Activated naive CD4-positive, alpha-beta T cell treated with anti-CD3 and anti-CD28 coated beads for 36 hours (primary cell): ENCODE data around the gene USP48. TPM values are rescaled to one million over a fixed set of nuclear protein-coding genes. Genes with fewer than 3 reads are reported as not detected.

ENCODE experiments used
- CTCF ChIA-PET: fragments of 350-600 bp; sonication (Branson Sonifier 250); formaldehyde crosslinking; loops from one replicate; lab custom pipeline; 2021; ENCODE audit warnings: antibody characterized with exemption; lab: Charles Lee
- DNase-seq: peaks from one replicate; pipeline ENCODE4 v3.0.0-alpha.2; 2020
- H3K27ac Mint-ChIP-seq: one replicate; pipeline ENCODE4 v1.8.0; 2021; ENCODE audit warnings: mild to moderate bottlenecking, mixed read lengths
- H3K27me3 Mint-ChIP-seq: one replicate; pipeline ENCODE4 v1.8.0; 2021; ENCODE audit warnings: low read depth, mixed read lengths
- H3K36me3 Mint-ChIP-seq: one replicate; pipeline ENCODE4 v1.8.0; 2021; ENCODE audit warnings: low read depth, mixed read lengths
- H3K4me1 Mint-ChIP-seq: one replicate; pipeline ENCODE4 v1.8.0; 2021; ENCODE audit warnings: low read depth, mixed read lengths
- H3K4me3 Mint-ChIP-seq: one replicate; pipeline ENCODE4 v1.8.0; 2021; ENCODE audit warnings: mild to moderate bottlenecking, moderate library complexity, mixed read lengths
- H3K9me3 Mint-ChIP-seq: one replicate; pipeline ENCODE4 v1.8.0; 2021; ENCODE audit warnings: mixed read lengths
- intact Hi-C: fragments of 100-400 bp; cut with micrococcal nuclease; formaldehyde crosslinking; loops from one replicate; pipeline ENCODE4 v1.15.1; 2023
- total RNA-seq, 2 experiments: library from RNA; stranded (reverse); gene quantifications; one replicate each; pipeline ENCODE4 v1.2.3, GENCODE V29; 2021

Gene USP48
- total RNA-seq, 2 experiments from 2014 or later: 89.9 to 93.4 TPM

DNA sequence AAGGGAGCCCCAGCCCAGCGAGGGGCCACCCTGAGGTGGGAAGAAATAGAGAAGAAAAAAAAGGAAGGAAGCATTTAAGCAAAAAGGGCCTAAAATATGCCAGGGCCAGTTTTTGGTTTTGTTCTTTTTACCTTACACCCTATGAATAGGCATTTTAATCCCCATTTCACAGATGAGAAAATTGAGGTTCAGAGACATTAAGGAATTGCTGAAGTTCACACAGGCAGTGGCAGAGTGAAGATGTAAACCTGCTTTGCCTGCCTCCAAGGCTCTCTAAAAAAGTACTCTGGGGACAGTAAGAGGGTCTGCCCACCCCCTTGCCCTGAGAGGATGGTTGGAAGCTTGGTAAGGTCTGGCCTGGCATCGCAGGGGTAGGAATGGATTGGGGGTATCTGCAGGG is 133.6 kb downstream of the USP48 start:
- H3K4me3 Mint-ChIP-seq: no peak overlapping the region
- intact Hi-C loops: no loop called here
- H3K9me3 Mint-ChIP-seq: no peaks in the 10 kb centered on the region
- no peaks in the 10 kb centered on the region for H3K36me3 Mint-ChIP-seq
- peaks cover 14% of the 10 kb centered on the region for H3K4me1 Mint-ChIP-seq
- no peak overlapping the region for H3K27ac Mint-ChIP-seq
- H3K27me3 Mint-ChIP-seq: peaks cover 19% of the 10 kb centered on the region
- DNase-seq: no peak
- CTCF ChIA-PET: no interaction called here

DNA sequence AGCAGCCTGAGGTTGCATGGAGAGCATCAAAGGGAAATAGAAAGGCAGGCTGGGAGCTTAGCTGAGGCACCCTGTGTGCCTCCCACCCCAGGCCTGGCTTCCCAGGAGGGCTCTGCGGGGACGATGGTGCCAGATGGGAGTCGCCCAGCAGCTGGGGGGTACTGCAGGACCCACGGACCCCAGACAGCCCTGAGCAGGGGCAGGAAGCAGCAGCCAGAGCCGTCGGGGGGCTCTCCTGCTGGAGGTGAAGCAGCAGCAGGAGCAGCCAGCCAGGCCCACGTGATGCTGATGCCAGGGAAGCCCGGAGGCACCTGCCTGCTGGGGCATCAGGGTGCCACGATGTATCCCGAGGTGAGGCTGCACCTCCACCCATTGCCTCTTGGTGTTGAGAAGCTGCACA is 134.2 kb downstream of the USP48 start:
- intact Hi-C loops: no loop called here
- Mint-ChIP-seq H3K27me3 (peaks cover 19% of the 10 kb centered on the region), H3K27ac (no peak overlapping the region), H3K9me3 (no peaks in the 10 kb centered on the region), H3K36me3 (no peaks in the 10 kb centered on the region), H3K4me3 (no peak overlapping the region), H3K4me1 (peaks cover 14% of the 10 kb centered on the region)
- no peak for DNase-seq
- CTCF ChIA-PET: no interaction called here

DNA sequence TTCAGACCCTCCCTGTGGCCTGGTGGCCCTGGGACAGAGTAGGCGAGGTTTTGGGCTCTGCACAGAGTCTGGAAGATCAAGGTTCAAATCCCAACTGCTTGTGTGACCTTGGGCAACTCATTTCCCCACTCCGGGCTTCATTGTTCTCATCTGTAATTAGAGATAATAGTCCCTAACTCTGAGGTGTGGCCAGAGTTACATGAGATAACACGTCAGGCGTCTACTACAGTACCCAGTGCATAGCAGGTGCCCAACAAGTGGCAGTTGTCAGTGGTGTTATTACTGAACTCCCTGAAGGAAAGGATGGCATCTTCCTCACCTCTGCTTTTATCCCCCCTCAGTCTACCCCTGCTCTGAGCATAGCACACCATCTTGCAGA is 134.6 kb downstream of the USP48 start:
- CTCF ChIA-PET: no interaction called here
- Mint-ChIP-seq H3K27ac (no peak overlapping the region), H3K36me3 (no peaks in the 10 kb centered on the region), H3K27me3 (peaks cover 22% of the 10 kb centered on the region), H3K4me1 (peaks cover 14% of the 10 kb centered on the region), H3K4me3 (no peak overlapping the region), H3K9me3 (no peaks in the 10 kb centered on the region)
- DNase-seq: no peak
- intact Hi-C loops: no loop called here

GRCh38 chr1:21647431-21648351 is 135.3 kb downstream of the USP48 start:
- Mint-ChIP-seq H3K36me3 (no peaks in the 10 kb centered on the region), H3K4me3 (no peak overlapping the region), H3K4me1 (peaks cover 14% of the 10 kb centered on the region), H3K27ac (no peak overlapping the region), H3K27me3 (peaks cover 22% of the 10 kb centered on the region), H3K9me3 (no peaks in the 10 kb centered on the region)
- peak; percentile 62 for DNase-seq
- CTCF ChIA-PET: no interaction called here
- intact Hi-C loops: no loop called here

GRCh38 chr1:21645550-21645949 is 137.4 kb downstream of the USP48 start:
- Mint-ChIP-seq H3K4me3 (no peak overlapping the region), H3K4me1 (peaks cover 2% of the 10 kb centered on the region), H3K27me3 (peaks cover 14% of the 10 kb centered on the region), H3K36me3 (no peaks in the 10 kb centered on the region), H3K9me3 (no peaks in the 10 kb centered on the region), H3K27ac (no peak overlapping the region)
- intact Hi-C loops: no loop called here
- CTCF ChIA-PET: no interaction called here
- no peak for DNase-seq

DNA sequence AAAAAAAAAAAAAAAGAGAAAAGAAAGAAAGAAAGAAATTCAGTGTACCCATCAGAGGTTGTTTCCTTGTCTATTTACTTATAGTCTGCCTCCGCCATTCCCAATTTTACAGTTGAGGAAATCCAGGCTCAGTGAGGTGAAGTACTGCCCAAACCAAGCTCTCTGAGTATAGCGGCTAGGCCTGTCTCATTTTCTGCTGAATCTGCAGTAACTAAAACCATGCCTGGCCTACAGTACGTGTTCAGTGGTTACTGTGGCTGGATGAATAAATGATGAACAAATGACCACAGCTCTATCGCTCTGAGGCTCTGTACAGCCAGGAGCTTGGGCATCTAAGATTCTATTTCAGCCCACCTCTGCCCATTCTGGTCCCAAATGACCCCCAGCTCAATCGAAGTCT is 138.0 kb downstream of the USP48 start:
- CTCF ChIA-PET: no interaction called here
- Mint-ChIP-seq H3K4me1 (no peaks in the 10 kb centered on the region), H3K9me3 (no peaks in the 10 kb centered on the region), H3K36me3 (no peaks in the 10 kb centered on the region), H3K27ac (no peak overlapping the region), H3K27me3 (peaks cover 14% of the 10 kb centered on the region), H3K4me3 (no peak overlapping the region)
- intact Hi-C loops: no loop called here
- DNase-seq: no peak

GRCh38 chr1:21644348-21644747 is 138.6 kb downstream of the USP48 start:
- peak overlapping the region; percentile 12 for H3K27ac Mint-ChIP-seq
- H3K9me3 Mint-ChIP-seq: no peaks in the 10 kb centered on the region
- DNase-seq: no peak
- intact Hi-C loops: no loop called here
- CTCF ChIA-PET: interaction anchor here (0.8 kb wide), 1 partner anchor 14 kb away, joined by 3 read pairs; no protein-coding TSS in a partner anchor
- peaks cover 14% of the 10 kb centered on the region for H3K27me3 Mint-ChIP-seq
- no peaks in the 10 kb centered on the region for H3K36me3 Mint-ChIP-seq
- H3K4me1 Mint-ChIP-seq: no peaks in the 10 kb centered on the region
- no peak overlapping the region for H3K4me3 Mint-ChIP-seq

- CTCF ChIA-PET: interaction anchor here (0.8 kb wide), 1 partner anchor 15 kb away, joined by 3 read pairs; no protein-coding TSS in a partner anchor
- no peaks in the 10 kb centered on the region for H3K36me3 Mint-ChIP-seq
Measured at GRCh38 chr1:21643624-21644023, 139.3 kb downstream of the USP48 start.

DNA sequence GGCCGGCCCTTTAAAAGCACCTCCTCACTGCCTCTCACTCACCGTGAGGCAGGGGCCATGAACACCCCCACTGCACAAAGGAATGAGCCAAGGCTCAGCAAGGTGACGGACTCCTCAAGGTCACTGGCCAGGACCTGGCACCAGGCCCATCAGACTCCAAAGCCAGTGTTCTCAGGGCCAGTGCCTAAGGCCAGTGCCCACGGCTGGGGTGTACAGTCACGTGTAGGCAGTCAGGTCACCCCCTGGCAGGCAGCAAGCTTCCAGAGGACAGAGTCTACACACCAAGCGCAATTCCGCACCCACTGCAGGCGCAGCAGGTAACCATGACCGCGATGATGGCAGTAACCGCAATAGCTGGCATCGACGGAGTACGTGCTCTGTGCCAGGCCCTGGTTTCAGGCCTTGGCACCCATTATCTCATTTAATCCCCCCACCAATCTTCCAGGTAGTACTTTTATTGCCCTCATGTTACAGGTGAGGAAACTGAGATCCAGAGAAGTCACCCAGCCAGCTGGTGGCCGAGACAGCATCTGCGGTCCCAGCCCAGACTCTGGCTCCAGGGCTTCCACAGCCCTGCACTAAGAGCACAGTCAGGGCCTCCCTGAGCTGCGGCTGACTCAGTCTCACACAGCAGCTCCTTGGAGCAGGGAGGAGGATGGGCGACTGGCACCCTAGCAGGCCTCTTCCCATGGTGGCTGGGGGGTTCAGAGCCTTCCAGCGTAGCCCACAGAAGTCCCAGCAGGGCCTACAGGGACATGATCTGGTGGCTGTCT is 140.8 kb downstream of the USP48 start:
- H3K4me3 Mint-ChIP-seq: no peak overlapping the region
- intact Hi-C loops: no loop called here
- no peaks in the 10 kb centered on the region for H3K9me3 Mint-ChIP-seq
- no peaks in the 10 kb centered on the region for H3K36me3 Mint-ChIP-seq
- no peak for DNase-seq
- peaks cover 8% of the 10 kb centered on the region for H3K4me1 Mint-ChIP-seq
- CTCF ChIA-PET: no interaction called here
- no peak overlapping the region for H3K27ac Mint-ChIP-seq
- H3K27me3 Mint-ChIP-seq: peaks cover 14% of the 10 kb centered on the region

More at GRCh38 chr1:21643624-21644023, 139.3 kb downstream of the USP48 start:
- intact Hi-C loops: no loop called here
- Mint-ChIP-seq H3K4me1 (peaks cover 2% of the 10 kb centered on the region), H3K4me3 (no peak overlapping the region), H3K9me3 (no peaks in the 10 kb centered on the region), H3K27me3 (peaks cover 14% of the 10 kb centered on the region), H3K27ac (no peak overlapping the region)
- DNase-seq: no peak

- H3K27me3 Mint-ChIP-seq: peaks cover 8% of the 10 kb centered on the region
- H3K4me3 Mint-ChIP-seq: no peak overlapping the region
- H3K27ac Mint-ChIP-seq: no peak overlapping the region
- DNase-seq: no peak
- intact Hi-C loops: no loop called here
- no peaks in the 10 kb centered on the region for H3K36me3 Mint-ChIP-seq
- H3K9me3 Mint-ChIP-seq: no peaks in the 10 kb centered on the region
- CTCF ChIA-PET: interaction anchor here (1.3 kb wide), 1 partner anchor 18 kb away, joined by 3 read pairs; no protein-coding TSS in a partner anchor
- H3K4me1 Mint-ChIP-seq: peaks cover 8% of the 10 kb centered on the region
Measured at GRCh38 chr1:21641537-21641936, 141.4 kb downstream of the USP48 start.

DNA sequence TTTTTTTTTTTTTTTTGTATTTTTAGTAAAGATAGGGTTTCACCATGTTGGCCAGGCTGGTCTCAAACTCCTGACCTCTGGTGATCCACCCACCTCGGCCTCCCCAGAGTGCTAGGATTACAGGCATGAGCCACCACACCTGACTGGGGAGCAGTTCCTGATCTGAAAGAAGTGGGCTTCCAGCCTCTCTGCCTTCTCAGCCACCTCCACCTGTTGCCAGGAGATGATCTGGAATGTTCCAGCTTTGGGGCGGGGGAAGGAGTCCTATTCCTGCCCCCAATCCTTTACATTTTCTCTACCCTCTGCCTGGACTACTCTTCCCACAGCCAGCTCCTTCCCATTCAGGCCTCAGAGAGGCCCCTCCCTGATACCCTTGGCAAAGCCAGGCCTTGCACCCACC is 141.9 kb downstream of the USP48 start:
- H3K36me3 Mint-ChIP-seq: no peaks in the 10 kb centered on the region
- DNase-seq: no peak
- peaks cover 8% of the 10 kb centered on the region for H3K4me1 Mint-ChIP-seq
- no peak overlapping the region for H3K4me3 Mint-ChIP-seq
- no peak overlapping the region for H3K27ac Mint-ChIP-seq
- CTCF ChIA-PET: interaction anchor here (0.6 to 1.3 kb wide), 2 partner anchors 18 to 322 kb away, joined by 3 read pairs; no protein-coding TSS in a partner anchor
- H3K9me3 Mint-ChIP-seq: no peaks in the 10 kb centered on the region
- intact Hi-C loops: no loop called here
- peaks cover 7% of the 10 kb centered on the region for H3K27me3 Mint-ChIP-seq

DNA sequence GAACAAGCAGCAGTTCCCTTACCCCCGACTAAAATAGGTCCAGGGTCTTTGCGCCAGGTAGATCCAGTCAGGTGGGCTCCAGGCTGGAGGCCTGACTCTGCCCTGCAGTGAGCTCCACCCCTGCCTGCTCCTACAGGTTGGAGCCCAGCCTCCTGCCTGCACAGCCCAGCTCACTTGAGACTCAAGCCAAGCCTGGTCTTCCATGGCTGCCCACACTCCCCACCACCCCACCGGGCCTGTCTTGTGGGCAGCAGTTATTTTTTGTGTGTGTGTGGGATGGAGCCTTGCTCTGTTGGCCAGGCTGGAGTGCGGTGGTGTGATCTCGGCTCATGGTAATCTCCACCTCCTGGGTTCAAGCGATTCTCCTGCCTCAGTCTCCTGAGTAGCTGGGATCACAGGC is 142.3 kb downstream of the USP48 start:
- peaks cover 8% of the 10 kb centered on the region for H3K4me1 Mint-ChIP-seq
- DNase-seq: no peak
- no peak overlapping the region for H3K4me3 Mint-ChIP-seq
- H3K27me3 Mint-ChIP-seq: peaks cover 7% of the 10 kb centered on the region
- CTCF ChIA-PET: interaction anchor here (0.6 to 1.3 kb wide), 2 partner anchors 19 to 323 kb away, joined by 3 read pairs; no protein-coding TSS in a partner anchor
- H3K36me3 Mint-ChIP-seq: no peaks in the 10 kb centered on the region
- no peaks in the 10 kb centered on the region for H3K9me3 Mint-ChIP-seq
- no peak overlapping the region for H3K27ac Mint-ChIP-seq
- intact Hi-C loops: no loop called here
